SU-DHL-6 (cell line): ENCODE results near the gene TFG.

Source experiments
- H2AFZ ChIP-seq: fragments of 200-600 bp; sonication (generic); 2 replicates; pipeline ENCODE4 v1.6.1; 2014; ENCODE audit warnings: low read depth, mild to moderate bottlenecking, moderate library complexity, mixed read lengths, antibody characterized with exemption, low read length; ENCODE audit not compliant: severe bottlenecking
- H3F3A ChIP-seq: fragments of 200-600 bp; shearing (Covaris generic); 2 replicates; pipeline ENCODE4 v1.6.0; 2016; ENCODE audit warnings: antibody characterized with exemption, mild to moderate bottlenecking; ENCODE audit not compliant: insufficient read depth
- H3K27ac ChIP-seq: fragments of 200-600 bp; sonication (generic); 2 replicates; pipeline ENCODE4 v1.5.1; 2016; ENCODE audit warnings: low read depth, mild to moderate bottlenecking, low read length, moderate library complexity, mixed read lengths
- H3K27me3 ChIP-seq: fragments of 200-600 bp; sonication (generic), shearing (Covaris generic); 2 replicates; pipeline ENCODE4 v1.6.0; 2014; ENCODE audit warnings: mild to moderate bottlenecking, low read length
- H3K36me3 ChIP-seq: fragments of 200-600 bp; sonication (generic); 2 replicates; pipeline ENCODE4 v1.6.1; 2014; ENCODE audit warnings: mild to moderate bottlenecking, low read length, mixed read lengths
- H3K4me2 ChIP-seq: fragments of 300-600, 200-600 bp; shearing (Covaris generic), sonication (generic); 2 replicates; pipeline ENCODE4 v1.6.0; 2014; ENCODE audit warnings: low read length, low read depth, mild to moderate bottlenecking; ENCODE audit not compliant: poor library complexity, severe bottlenecking
- H3K4me3 ChIP-seq: fragments of 200-600 bp; sonication (generic); 2 replicates; pipeline ENCODE4 v1.5.1; 2014; ENCODE audit warnings: antibody characterized with exemption, low read length, mild to moderate bottlenecking, mixed read lengths; ENCODE audit not compliant: insufficient read depth, poor library complexity, severe bottlenecking
- H3K79me2 ChIP-seq: fragments of 200-600 bp; sonication (generic); 2 replicates; pipeline ENCODE4 v1.6.1; 2014; ENCODE audit warnings: mild to moderate bottlenecking, low read length, moderate library complexity; ENCODE audit not compliant: insufficient read depth
- H3K9ac ChIP-seq: fragments of 200-600 bp; sonication (generic); 2 replicates; pipeline ENCODE4 v1.7.0; 2014; ENCODE audit warnings: mild to moderate bottlenecking, low read length
- H3K9me2 ChIP-seq: fragments of 200-600 bp; sonication (generic); replicated peaks from 2 replicates; pipeline ENCODE4 v1.6.1; 2014; ENCODE audit warnings: low read length; ENCODE audit not compliant: insufficient read depth
- H3K9me3 ChIP-seq: fragments of 200-600 bp; sonication (generic); 2 replicates; pipeline ENCODE4 v1.6.1; 2014; ENCODE audit warnings: low read length, mixed read lengths; ENCODE audit not compliant: insufficient read depth
- H4K20me1 ChIP-seq: fragments of 200-600 bp; sonication (generic); 2 replicates; pipeline ENCODE4 v1.6.1; 2014; ENCODE audit warnings: low read depth, mild to moderate bottlenecking, antibody characterized with exemption, low read length, moderate library complexity, mixed read lengths
- EZH2phosphoT487 ChIP-seq: fragments of 200-600 bp; sonication (generic), shearing (Covaris generic); conservative IDR thresholded peaks from 2 replicates; pipeline ENCODE4 v1.6.1; 2018; ENCODE audit warnings: mild to moderate bottlenecking, antibody characterized with exemption, low read length, moderate library complexity, mixed read lengths
- TF ChIP-seq, protein P1 (sequence below): fragments of 200-600 bp; sonication (generic); IDR thresholded peaks from one replicate; pipeline ENCODE4 v1.5.1; 2017; ENCODE audit warnings: antibody characterized with exemption, mild to moderate bottlenecking, low read length, moderate library complexity; ENCODE audit not compliant: insufficient read depth, poor library complexity, severe bottlenecking

The TFG gene

GRCh38 chr3:100796556-100796955 is 87.3 kb downstream of the TFG start:
- Histone ChIP-seq H4K20me1 (no peaks in the 10 kb centered on the region), H3K9me3 (no peaks in the 10 kb centered on the region), H3K4me3 (no peak overlapping the region), H3K79me2 (no peaks in the 10 kb centered on the region), H2AFZ (no peak overlapping the region), H3K27ac (no peak overlapping the region), H3K9ac (no peak overlapping the region), H3K9me2 (no peaks in the 10 kb centered on the region), H3K27me3 (no peaks in the 10 kb centered on the region), H3K4me2 (no peak overlapping the region), H3F3A (no peaks in the 10 kb centered on the region), H3K36me3 (no peaks in the 10 kb centered on the region)
- no peak for TF ChIP-seq EZH2phosphoT487
- TF ChIP-seq, protein P1, sequence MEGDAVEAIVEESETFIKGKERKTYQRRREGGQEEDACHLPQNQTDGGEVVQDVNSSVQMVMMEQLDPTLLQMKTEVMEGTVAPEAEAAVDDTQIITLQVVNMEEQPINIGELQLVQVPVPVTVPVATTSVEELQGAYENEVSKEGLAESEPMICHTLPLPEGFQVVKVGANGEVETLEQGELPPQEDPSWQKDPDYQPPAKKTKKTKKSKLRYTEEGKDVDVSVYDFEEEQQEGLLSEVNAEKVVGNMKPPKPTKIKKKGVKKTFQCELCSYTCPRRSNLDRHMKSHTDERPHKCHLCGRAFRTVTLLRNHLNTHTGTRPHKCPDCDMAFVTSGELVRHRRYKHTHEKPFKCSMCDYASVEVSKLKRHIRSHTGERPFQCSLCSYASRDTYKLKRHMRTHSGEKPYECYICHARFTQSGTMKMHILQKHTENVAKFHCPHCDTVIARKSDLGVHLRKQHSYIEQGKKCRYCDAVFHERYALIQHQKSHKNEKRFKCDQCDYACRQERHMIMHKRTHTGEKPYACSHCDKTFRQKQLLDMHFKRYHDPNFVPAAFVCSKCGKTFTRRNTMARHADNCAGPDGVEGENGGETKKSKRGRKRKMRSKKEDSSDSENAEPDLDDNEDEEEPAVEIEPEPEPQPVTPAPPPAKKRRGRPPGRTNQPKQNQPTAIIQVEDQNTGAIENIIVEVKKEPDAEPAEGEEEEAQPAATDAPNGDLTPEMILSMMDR: peak; percentile 12

GRCh38 chr3:100798012-100798411 is 88.7 kb downstream of the TFG start:
- no peaks in the 10 kb centered on the region for H4K20me1 ChIP-seq
- H3K9me3 ChIP-seq: no peaks in the 10 kb centered on the region
- no peak overlapping the region for H3K4me2 ChIP-seq
- no peak for TF ChIP-seq EZH2phosphoT487
- TF ChIP-seq, protein P1: no peak
- H3K4me3 ChIP-seq: no peak overlapping the region
- H3K27ac ChIP-seq: no peak overlapping the region
- H3K9ac ChIP-seq: no peak overlapping the region
- no peaks in the 10 kb centered on the region for H3K9me2 ChIP-seq
- no peaks in the 10 kb centered on the region for H3K79me2 ChIP-seq
- H3K27me3 ChIP-seq: no peaks in the 10 kb centered on the region
- H2AFZ ChIP-seq: no peak overlapping the region
- H3K36me3 ChIP-seq: no peaks in the 10 kb centered on the region
- H3F3A ChIP-seq: no peaks in the 10 kb centered on the region
